ENCODE data around the gene JUNB. TPM values are rescaled to one million over a fixed set of nuclear protein-coding genes. Genes with fewer than 3 reads are reported as not detected.

JUNB gene
- total RNA-seq, 1 donor from 2014 or later, result 1.5 TPM

DNA sequence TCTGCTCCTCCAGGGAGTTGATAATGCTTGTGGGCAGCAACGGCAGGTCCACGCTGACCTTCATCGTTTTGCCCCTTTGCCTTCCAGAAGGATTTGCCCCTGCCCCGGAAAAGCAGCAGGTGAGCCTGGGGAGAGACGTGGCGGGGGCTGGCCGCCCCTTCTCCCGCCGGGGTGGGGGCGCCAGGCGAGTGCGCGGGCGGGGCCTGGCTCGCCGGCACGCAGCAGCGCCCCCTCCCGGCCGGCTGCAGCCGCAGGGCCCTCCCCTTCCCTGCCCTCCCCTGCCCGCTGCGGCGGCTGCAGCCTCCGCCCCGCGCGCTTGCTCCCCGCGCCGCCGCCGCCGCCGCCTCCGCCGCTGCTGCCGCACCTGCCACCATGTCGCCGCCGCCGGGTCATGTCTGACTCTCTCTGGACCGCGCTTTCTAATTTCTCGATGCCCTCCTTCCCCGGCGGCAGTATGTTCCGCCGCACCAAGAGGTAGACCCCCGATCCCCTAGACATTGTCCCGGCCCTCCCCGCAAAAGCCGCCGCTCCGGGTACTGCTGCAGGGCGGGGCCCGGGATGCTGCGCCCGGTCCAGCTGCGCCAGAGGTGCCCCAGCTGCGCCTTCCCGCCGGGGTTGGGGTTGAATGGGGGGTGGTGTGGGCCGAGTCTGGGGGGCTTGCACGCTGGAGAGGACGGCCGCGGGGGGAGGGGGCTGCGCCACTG is 47.0 kb downstream of the JUNB start, which contains the start of gene MAST1:
Gene MAST1, plus strand, starts transcription at position 334 of the 704 bp plus-strand sequence. Its CDS starts 58 bp downstream, at position 392.
- peaks cover 2% of the 10 kb centered on the region for H3K36me3 Mint-ChIP-seq
- H3K9ac ChIP-seq, result no peak within 1 kb of the TSS
- H3K27ac ChIP-seq, result no peak within 1 kb of the TSS
- H3F3A ChIP-seq (ENCODE audit: low read depth), result peaks cover 68% of the 10 kb centered on the region
- H3K4me2 ChIP-seq, result peak within 1 kb of the TSS; percentile 97
- peaks cover 4% of the 10 kb centered on the region for H3K4me1 ChIP-seq
- H3K27me3 Mint-ChIP-seq (ENCODE audit: insufficient read depth, low read depth), result peaks cover 54% of the 10 kb centered on the region
- H3K4me1 Mint-ChIP-seq, result peaks cover 50% of the 10 kb centered on the region
- H4K20me1 ChIP-seq (ENCODE audit: low read depth), result peaks cover 24% of the 10 kb centered on the region
- H2AFZ ChIP-seq (replicated peaks), result peak within 1 kb of the TSS; percentile 95
- peak within 1 kb of the TSS; percentile 97 for H3K4me3 ChIP-seq
- H3K79me2 ChIP-seq (ENCODE audit: low read depth), result no peaks in the 10 kb centered on the region
- H3K9me3 ChIP-seq (ENCODE audit: low read depth), result no peaks in the 10 kb centered on the region
- peaks cover 61% of the 10 kb centered on the region for H3K27me3 ChIP-seq
- no peaks in the 10 kb centered on the region for H3K9me3 Mint-ChIP-seq
- peak; percentile 32 for TF ChIP-seq EZH2 (IDR thresholded peaks at IDR 0.05)
- peak; percentile 66 for TF ChIP-seq CTCF (IDR thresholded peaks at IDR 0.05)
- TF ChIP-seq EZH2phosphoT487 (IDR thresholded peaks at IDR 0.05), result no peak
- H3K4me3 Mint-ChIP-seq, result peak within 1 kb of the TSS; percentile 90
- DNase-seq (ENCODE audit: low spot score), result peak; percentile 91
- no peaks in the 10 kb centered on the region for H3K36me3 ChIP-seq
- peak within 1 kb of the TSS; percentile 51 for H3K27ac Mint-ChIP-seq

GRCh38 chr19:12838886-12839756 is 47.8 kb downstream of the JUNB start:
- Mint-ChIP-seq H3K36me3 (peaks cover 2% of the 10 kb centered on the region), H3K27me3 (ENCODE audit: insufficient read depth, low read depth) (peaks cover 53% of the 10 kb centered on the region), H3K4me3 (peak overlapping the region; percentile 90), H3K4me1 (peaks cover 49% of the 10 kb centered on the region), H3K9me3 (no peaks in the 10 kb centered on the region), H3K27ac (peak overlapping the region; percentile 51)
- peak overlapping the region; percentile 97 for H3K4me3 ChIP-seq
- H3F3A ChIP-seq (ENCODE audit: low read depth), result peaks cover 63% of the 10 kb centered on the region
- peak overlapping the region; percentile 95 for H2AFZ ChIP-seq (replicated peaks)
- TF ChIP-seq CTCF (IDR thresholded peaks at IDR 0.05), result no peak
- TF ChIP-seq EZH2phosphoT487 (IDR thresholded peaks at IDR 0.05), result no peak
- TF ChIP-seq EZH2 (IDR thresholded peaks at IDR 0.05), result no peak
- H3K9ac ChIP-seq, result no peak overlapping the region
- H3K27ac ChIP-seq, result no peak overlapping the region
- peaks cover 53% of the 10 kb centered on the region for H3K27me3 ChIP-seq
- H4K20me1 ChIP-seq (ENCODE audit: low read depth), result peaks cover 22% of the 10 kb centered on the region
- no peaks in the 10 kb centered on the region for H3K79me2 ChIP-seq (ENCODE audit: low read depth)
- peak; percentile 23 for DNase-seq (ENCODE audit: low spot score)
- H3K36me3 ChIP-seq, result no peaks in the 10 kb centered on the region
- H3K4me1 ChIP-seq, result peaks cover 4% of the 10 kb centered on the region
- H3K4me2 ChIP-seq, result peak overlapping the region; percentile 97
- H3K9me3 ChIP-seq (ENCODE audit: low read depth), result no peaks in the 10 kb centered on the region

DNA sequence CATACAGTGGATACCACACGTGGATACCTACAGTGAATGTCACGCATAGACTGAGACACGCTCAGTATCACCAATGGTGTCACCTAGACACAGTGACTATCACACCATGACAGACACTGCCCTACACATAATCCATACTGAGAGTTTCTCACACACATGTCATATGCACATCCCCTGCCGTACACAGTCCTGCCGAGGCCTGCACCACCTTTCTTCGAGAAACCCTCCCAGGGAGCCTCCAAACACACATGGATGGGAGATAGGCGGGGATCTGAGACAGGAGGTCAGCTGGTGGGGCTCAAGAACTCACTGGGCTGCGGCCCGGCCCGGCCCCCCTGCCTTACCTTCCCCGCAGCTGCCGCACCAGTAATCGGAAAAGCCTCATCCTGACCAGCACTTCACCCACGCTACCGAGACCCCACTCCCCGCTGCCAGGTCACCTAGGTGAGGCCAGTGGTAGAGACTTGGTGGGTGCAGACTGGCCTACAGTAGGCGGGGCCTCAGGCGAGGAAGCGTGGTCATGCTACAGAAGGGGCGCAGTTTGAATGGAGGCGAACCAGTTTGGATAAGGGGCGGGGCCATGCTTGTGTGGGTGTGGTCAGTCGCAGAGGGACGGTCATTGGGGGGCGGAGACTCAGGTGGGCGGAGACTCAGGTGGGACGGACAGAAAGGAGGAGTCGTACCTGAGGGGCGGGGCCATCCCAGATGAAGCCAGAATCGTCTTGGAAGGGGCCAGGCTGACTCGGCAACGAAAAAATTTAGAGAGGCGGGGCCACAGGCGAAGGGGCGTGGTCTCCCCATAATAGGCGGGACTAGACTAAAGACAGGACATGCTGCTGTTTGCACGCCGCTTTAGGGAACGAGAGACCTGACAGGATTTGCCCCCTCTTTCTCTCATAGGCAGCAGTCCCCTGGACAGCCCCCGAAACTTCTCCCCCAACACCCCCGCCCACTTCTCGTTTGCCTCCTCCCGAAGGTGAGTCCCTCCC is 49.1 kb downstream of the JUNB start:
- H3K36me3 Mint-ChIP-seq, result peaks cover 2% of the 10 kb centered on the region
- Histone ChIP-seq H3K36me3 (no peaks in the 10 kb centered on the region), H3F3A (ENCODE audit: low read depth) (peaks cover 51% of the 10 kb centered on the region), H3K9ac (no peak overlapping the region), H3K4me2 (peak overlapping the region; percentile 74), H2AFZ (replicated peaks) (peak overlapping the region; percentile 40), H3K4me3 (peak overlapping the region; percentile 49), H3K4me1 (peaks cover 4% of the 10 kb centered on the region), H3K27me3 (peaks cover 40% of the 10 kb centered on the region), H3K9me3 (ENCODE audit: low read depth) (no peaks in the 10 kb centered on the region), H3K27ac (no peak overlapping the region), H3K79me2 (ENCODE audit: low read depth) (no peaks in the 10 kb centered on the region), H4K20me1 (ENCODE audit: low read depth) (peaks cover 15% of the 10 kb centered on the region)
- TF ChIP-seq EZH2 (IDR thresholded peaks at IDR 0.05) (no peak), CTCF (IDR thresholded peaks at IDR 0.05) (peak; percentile 6)
- peak; percentile 98 for DNase-seq (ENCODE audit: low spot score)
- peak overlapping the region; percentile 90 for H3K4me3 Mint-ChIP-seq
- H3K4me1 Mint-ChIP-seq, result peaks cover 42% of the 10 kb centered on the region
- H3K27me3 Mint-ChIP-seq (ENCODE audit: insufficient read depth, low read depth), result peaks cover 43% of the 10 kb centered on the region
- no peak overlapping the region for H3K27ac Mint-ChIP-seq
- no peaks in the 10 kb centered on the region for H3K9me3 Mint-ChIP-seq

All from neural progenitor cell (in vitro differentiated cells).